GM19455 (cell line): ENCODE results near the gene CATSPERZ.
"Not testable (repeated sequence)": the region's sequence is repeated elsewhere in the genome, so short reads cannot be mapped to it uniquely, and the experiment has no call there.

Experiments used
- ATAC-seq: cut with Tn5 transposase; IDR thresholded peaks from one replicate; pipeline ENCODE4 v1.9.1; 2021; ENCODE audit not compliant: unreplicated experiment

The CATSPERZ gene

DNA sequence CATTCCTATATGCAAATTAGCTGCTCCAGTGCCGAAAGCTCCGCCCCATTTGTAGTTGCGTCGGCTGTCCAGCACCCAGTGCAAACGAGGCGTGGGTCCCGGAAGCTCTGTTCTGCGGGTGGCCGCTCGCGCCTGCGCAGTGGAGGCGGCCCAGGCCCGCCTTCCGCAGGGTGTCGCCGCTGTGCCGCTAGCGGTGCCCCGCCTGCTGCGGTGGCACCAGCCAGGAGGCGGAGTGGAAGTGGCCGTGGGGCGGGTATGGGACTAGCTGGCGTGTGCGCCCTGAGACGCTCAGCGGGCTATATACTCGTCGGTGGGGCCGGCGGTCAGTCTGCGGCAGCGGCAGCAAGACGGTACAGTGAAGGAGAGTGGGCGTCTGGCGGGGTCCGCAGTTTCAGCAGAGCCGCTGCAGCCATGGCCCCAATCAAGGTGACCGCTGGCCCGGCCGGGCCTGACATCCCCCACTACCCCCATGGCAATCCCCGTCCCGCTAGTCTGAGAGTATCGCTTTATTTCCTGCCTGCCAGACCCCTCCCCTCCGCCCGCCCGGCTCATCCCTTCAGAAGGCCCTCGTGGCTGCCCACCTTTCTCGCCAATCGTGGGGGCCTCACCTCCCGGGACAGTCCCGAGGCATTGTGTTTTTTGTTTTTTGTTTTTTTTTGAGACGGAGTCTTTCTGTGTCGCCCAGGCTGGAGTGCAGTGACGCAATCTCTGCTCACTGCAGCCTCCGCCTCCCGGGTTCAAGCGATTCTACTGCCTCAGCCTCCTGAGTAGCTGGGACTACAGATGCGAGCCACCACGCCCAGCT lies 18.0 kb downstream of the CATSPERZ start, which contains the start of gene PRDX5:
Gene PRDX5 (plus strand): TSS at position 161 of the 805 bp plus-strand sequence. CDS start 95 bp downstream, at position 256.
- ATAC-seq, result peak; percentile 60

DNA sequence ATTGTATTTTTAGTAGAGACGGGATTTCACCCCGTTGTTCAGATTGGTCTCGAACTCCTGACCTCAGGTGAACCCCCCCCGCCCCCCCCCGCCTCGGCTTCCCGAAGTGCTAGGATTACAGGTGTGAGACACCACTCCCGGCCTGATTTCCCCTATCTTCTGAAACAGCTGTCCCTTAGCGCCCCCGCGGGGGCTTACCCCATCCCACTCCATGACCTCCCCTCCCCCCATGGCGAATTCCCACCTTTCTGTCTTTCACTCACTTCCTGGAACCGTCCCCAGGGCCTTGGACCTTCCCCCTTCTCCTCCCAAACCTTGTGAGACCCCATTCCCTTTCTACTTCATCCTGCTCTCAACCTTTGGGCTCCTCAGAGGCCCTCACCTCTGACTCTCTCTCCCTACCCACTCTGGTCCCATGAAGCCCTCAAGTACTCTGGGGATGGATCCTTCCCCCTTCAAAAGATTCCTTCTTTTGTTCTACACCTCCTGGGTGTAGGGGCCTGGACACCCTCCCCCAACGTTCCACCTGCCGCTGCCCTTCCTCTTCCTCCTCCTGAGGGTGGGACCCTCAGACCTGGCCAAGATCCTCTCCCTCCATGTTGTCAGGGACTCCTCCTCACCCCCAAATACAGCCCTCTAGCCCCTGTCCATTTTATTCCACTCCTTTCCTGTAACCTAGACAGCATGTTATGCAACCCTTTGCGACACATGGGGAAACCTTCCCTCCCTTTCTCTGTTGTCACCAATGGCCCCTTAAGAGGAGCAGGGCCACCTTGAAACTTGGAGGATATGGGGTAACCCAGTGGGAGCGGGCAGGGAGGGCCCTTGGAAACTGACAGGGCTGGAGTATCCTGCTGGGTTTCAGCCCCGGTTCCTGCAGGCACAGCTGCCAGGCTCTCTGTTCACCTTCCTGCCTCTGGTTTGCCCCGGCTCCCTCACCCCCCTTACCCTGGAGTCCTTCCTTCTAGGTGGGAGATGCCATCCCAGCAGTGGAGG lies 18.9 kb downstream of the CATSPERZ start:
- ATAC-seq, result no peak

DNA sequence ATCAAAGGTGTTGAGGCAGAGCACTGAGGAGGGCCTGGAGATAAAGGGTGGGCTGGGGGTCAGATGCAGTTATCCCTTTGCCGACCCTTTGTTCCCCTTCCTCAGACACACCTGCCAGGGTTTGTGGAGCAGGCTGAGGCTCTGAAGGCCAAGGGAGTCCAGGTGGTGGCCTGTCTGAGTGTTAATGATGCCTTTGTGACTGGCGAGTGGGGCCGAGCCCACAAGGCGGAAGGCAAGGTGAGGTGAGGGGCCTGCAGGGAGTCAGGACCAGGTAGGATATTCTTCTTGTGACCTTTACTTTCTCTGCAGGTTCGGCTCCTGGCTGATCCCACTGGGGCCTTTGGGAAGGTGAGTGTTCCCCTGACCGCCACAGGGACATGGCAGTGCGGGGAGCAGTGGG lies 20.4 kb downstream of the CATSPERZ start:
- ATAC-seq, result no peak

DNA sequence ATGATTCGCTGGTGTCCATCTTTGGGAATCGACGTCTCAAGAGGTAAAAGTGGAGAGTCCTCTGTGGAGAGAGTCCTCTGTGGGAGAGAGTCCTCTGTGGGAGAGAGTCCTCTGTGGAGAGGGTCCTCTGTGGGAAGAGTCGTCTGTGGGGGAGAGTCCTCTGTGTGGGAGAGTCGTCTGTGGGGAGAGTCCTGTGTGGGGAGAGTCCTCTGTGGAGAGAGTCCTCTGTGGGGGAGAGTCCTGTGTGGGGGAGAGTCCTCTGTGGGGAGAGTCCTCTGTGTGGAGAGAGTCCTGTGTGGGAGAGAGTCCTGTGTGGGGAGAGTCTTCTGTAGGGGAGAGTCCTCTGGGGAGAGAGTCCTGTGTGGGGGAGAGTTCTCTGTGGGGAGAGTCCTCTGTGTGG lies 20.9 kb downstream of the CATSPERZ start:
- no peak for ATAC-seq

DNA sequence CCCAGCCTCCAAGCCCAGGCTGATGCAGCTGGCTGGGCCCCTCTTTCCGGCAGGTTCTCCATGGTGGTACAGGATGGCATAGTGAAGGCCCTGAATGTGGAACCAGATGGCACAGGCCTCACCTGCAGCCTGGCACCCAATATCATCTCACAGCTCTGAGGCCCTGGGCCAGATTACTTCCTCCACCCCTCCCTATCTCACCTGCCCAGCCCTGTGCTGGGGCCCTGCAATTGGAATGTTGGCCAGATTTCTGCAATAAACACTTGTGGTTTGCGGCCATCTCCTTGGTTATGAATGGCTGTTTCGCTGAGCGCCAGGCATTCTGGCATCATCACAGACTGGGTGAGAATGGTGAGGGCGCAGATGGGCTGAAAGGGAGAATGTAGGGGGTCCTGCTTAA lies 21.4 kb downstream of the CATSPERZ start:
- ATAC-seq, result no peak

DNA sequence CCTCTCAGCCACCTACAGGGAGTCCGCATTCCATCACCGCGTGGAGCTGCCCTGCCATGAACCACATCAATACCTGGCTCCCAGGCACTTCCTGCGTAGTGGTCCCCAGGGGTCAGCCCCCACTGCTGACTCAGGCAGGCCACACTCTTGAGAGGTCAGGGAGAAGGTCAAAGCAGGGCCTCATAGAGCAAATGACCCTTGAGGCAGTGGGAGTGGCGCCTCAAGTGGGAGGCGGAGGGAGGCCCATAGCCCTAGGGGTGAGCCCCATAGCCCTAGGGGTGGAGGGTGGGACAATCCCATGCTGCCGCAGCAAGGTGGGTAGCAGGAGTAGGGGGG lies 22.7 kb downstream of the CATSPERZ start:
- ATAC-seq, result no peak

DNA sequence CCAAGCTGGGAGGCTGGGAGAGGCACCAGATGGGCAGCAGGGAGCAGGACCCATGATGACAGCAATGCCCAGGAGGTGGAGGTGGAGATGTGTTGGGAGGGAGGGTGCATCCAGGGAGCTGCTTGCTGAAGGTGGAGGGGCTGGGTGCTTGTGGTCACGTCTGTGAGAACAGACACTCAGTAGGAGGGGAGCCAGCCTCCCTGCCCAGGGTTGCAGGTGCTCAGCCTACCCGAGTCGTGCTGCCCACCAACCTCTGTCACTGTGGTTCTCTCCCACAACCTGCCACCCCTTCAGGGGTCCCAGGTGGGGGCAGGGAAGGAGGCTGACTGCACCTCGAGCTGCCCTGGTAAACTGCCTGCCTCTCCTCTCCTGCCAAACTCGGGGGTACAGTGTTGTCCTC lies 23.2 kb downstream of the CATSPERZ start:
- no peak for ATAC-seq

DNA sequence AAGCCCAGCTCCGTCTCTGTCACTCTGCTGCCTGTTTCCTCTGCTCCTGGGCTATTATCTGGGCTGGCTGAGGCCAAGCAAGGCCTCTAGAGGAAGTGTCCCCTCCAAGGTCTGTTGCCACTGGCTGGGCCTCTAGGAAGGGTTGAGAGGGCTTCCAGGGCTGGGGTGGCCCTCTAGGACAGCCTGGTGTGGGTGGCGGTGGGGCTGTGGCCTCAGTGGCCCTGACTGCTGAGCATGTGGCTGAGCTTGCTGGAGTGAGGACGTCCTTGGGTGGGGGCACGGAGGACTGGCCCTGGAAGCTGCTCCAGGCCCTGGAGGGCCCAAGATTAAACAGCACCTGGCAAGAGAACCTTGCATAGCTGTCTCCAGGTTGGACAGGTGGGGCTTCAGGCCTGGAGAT lies 23.8 kb downstream of the CATSPERZ start:
- ATAC-seq, result not testable (repeated sequence)

DNA sequence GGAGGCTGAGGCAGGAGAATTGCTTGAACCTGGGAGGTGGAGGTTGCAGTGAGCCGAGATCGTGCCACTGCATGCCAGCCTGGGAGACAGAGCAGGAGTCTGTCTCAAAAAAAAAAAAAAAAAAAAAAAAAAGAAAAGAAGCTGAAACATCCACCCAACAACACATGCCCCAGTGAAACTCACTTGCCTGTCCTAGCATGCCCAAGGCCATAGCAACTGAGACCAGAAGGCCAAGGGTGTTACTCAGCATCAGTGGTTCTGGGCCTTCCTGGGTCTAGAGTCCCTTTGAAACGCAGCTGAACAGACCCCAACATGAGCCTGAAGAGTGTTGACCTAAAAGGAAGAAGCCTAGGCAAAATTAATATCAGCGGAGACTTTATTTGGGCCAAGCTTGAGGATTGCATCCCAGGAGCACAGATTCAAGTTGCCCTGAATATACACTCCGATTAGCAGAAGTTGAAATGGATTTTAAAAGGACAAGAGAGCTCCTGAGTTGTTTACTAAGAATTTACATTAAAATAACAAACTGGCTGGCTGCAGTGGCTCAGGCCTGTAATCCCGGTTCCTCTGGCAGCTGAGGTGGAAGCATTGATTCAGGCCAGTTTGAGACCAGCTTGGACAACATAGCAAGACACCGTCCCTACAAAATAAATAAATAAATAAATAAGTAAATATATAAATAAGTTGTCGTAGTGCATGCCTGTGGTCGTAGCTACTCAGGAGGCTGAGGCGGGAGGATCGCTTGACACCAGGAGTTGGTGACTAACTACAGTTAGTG lies 24.7 kb downstream of the CATSPERZ start:
- no peak for ATAC-seq

DNA sequence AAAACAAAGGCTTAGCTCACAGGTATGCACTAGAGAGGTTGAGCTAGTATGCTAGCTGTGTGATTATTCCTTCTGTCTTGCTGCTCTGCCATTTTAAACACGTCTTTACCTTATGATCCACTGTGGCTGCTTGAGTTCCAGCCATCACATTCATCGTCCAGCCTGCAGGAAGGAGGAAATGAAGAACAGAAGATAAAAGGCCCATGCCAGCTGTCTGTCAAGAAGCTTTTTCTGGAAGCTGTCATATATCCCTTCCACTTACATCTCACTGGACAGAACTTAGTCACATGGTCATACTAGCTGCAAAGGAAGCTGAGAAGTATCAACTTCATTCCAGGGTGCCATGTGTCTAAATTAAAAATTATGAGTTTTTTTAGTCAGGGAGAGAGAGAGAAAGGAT lies 27.2 kb downstream of the CATSPERZ start:
- ATAC-seq, result no peak

DNA sequence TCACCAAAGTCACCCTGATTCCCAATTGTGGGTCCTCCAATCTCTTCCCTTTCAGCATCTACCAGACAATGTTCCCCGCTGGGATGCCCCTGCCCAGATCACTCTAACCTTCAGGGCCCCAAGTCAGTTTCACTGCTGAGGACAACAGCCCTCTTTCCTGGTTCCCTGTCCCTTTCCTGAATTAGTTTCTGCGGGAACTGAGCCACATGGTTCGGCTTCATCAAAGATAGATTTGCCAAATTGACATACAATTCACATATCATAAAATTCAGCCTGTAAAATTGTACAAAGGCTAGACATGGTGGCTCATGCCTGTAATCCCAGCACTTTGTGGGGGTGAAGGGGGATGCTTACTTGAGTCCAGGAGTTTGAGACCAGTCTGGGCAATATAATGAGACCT lies 27.8 kb downstream of the CATSPERZ start:
- ATAC-seq, result no peak

DNA sequence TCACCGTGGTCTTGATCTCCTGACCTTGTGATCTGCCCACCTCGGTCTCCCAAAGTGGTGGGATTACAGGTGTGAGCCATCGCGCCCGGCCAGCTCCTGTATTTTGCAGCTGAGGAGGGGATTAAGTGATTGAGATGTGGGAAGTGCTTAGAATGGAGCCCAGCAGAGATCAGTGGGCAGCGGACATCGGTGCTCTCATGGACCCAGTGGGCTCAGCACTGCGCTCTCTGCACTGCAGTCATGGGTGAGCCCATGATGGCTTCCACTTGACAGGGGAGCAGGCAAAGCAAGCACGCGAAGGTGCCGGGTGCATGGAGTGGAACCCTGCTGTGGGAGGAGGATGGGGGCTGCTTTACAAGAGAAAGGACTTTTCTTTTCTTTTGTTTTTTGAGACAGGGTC lies 30.7 kb downstream of the CATSPERZ start:
- ATAC-seq, result no peak

DNA sequence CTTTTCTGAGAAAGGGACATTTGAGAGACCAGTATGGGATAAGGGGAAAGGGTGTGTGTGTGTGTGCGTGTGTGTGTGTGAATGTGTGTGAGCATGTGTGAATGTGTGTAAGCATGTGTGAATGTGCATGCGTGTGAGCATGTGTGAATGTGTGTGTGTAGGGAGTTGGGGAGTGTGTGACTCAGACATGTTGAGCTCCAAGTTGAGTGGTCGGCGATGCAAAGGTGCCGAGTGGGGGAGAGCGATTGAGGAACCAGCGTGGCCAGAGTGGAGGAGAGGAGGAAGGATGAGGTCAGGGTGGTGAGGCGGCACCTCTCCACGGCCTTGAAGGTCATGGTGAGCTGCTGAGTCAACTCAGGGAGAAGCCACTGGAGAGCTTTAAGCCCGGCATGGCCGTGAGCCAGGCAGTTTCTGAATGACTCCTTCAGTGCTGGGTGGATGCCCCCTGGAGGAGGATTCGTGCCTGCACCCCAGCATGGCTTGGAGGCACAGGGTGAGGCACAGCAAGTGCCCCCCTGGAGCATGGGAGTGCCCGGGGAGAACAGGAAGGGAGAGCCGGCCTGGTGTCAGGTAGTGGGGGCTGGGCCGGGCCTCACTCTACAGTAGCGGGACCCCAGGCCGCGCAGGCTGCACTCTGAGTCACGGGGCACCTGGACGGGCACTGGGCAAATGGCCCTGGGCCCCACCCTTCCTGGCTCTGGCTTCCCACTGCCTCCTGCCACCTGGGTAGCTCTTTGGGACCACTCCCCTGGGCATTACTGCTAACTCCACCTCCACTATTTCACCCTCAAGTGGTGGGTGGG lies 31.6 kb downstream of the CATSPERZ start:
- ATAC-seq, result no peak

DNA sequence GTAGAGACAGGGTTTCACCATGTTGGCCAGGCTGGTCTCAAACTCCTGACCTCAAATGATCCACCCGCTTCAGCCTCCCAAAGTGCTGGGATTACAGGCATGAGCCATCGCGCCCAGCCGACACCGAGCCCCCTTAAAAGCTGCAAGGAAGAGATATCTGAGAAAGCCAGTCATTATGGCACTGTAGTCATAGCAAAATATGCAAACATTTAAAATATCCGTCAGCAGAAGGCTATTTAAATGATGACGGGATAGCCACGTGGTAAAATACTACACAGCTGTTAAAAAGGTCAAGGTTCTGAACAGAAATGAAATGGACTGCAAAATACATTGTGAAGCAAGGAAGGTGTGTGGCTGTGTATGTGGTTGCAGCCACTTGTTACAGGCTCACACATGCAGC lies 33.4 kb downstream of the CATSPERZ start:
- no peak for ATAC-seq

DNA sequence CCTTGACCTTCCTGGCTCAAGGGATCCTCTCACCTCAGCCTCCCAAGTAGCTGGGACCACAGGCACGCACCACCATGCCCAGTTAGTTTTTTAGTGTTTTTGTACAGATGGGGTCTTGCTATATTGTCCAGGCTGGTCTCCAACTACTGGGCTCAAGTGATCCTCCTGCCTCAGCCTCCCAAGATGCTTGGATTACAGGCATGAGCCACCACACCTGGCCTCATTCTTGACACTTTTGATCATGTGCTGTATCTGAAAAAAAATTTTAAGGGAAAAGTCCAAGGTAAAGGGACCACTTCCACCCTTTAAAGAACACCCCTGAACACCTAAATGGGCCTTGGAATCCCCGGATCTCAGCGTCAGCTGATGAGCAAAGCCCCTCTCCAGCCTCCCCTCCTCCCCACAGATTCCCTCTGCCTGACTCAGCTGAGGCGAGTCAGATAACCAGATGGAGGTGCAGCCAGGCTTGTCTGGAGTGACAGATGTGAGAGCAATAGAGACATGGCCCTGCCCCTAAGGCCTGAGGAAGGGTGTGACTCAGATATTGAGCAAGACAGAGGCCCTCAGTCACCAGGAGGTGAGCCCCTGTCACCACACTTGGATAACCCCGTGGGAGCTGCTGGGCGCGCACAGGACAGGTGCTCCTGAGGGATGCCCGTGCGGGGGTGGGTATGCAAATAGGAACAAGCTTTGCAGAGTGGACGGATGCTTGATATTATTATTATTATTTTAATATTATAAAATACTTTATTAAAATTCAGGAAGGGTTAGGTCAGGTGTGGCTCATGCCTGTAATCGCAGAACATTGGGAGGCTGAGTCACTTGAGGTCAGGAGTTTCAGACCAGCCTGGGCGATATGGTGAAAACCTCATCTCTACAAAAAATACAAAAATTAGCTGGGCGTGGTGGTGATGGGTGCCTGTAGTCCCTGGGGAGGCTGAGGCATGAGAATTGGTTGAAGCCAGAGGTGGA lies 34.9 kb downstream of the CATSPERZ start:
- ATAC-seq, result peak; percentile 74

DNA sequence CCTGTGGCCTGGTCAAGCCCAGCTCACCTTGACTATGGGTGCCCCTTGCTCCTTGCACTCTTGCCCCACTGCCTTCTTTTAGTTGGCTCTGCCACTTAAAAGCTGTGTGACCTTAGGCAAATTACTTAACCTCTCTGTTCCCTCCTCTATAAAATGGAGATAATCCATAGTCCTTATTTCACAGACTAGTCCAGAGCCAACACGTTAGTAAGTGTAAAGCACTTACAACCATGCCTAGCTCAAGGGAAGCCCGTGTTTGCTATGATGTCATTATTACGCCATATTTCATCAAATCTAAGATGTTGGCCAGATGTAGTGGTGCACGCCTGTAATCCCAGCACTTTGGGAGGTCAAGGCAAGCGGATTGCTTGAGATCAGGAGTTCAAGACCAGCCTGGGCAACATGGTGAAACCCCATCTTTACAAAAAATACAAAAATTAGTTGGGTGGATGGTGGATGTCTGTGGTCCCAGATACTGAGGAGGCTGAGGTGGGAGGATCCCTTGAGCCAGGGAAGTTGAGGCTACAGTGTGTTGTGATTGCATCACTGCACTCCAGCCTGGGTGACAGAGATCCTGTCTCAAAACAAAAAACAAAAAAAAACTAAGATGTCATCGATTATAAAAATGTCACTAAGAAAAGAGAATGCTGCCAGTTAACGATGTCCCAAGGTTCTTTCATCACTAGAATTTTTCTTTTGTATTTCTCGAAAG lies 37.5 kb downstream of the CATSPERZ start:
- no peak for ATAC-seq

DNA sequence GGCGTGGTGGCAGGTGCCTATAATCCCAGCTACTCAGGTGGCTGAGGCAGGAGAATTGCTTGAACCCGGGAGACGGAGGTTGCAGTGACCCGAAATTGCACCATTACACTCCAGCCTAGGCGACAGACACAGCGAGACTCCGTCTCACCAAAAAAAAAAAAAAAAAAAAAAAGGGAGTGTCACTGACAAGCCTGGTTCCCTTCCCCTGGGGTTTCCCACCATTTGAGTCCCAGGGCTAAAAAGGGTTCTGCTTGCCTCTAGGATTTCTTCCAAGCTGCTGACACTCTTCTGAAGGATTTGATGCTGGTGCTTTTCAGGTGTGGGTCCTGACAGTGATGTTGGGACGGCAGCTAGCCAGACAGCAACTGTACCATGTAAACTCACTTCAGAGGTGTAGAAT lies 38.6 kb downstream of the CATSPERZ start:
- no peak for ATAC-seq

DNA sequence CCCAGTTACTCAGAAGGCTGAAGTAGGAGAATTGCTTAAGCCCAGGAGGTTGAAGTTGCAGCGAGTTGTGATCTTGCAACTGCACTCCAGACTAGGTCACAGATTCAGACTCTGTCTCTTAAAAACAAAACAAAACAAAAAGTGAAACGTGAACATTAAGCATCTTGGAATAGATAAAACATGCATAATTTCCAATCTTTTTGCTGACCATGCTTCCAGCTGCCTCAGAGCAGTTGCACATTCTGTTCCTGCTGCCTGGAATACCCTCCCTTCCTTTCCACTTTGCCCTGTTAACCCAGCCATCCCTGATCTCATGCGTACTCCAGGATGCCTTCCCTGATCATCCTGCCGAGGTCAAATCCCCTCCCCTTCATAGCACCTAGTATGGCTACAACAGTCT lies 39.1 kb downstream of the CATSPERZ start:
- no peak for ATAC-seq
